ENCODE measurements around the gene NBEAL1.
A peak's percentile ranks its signal among the peaks of the same experiment; 100 is the strongest.
"Not testable (repeated sequence)": the region's sequence is repeated elsewhere in the genome, so short reads cannot be mapped to it uniquely, and the experiment has no call there.

NBEAL1 gene

GRCh38 chr2:203238704-203239526 lies 224.2 kb downstream of the NBEAL1 start, which contains the start of gene CYP20A1:
Gene CYP20A1 (plus strand): TSS chr2:203239018. CDS start chr2:203239063, 45 bp downstream.
- in situ Hi-C loops (cut with MboI; ENCODE audit: low pct_unique_long_range_greater_than_20kb, low sequenced_read_pairs, unreplicated experiment), result no loop called here
- DNase-seq (ENCODE audit: low spot score), result peak; percentile 93
- TF ChIP-seq CTCF (IDR thresholded peaks at IDR 0.05; ENCODE audit: extremely low read depth, insufficient read depth, missing control alignments), result peak; percentile 39

GRCh38 chr2:203240491-203240890 lies 225.8 kb downstream of the NBEAL1 start:
- no peak for TF ChIP-seq CTCF (IDR thresholded peaks at IDR 0.05; ENCODE audit: extremely low read depth, insufficient read depth, missing control alignments)
- in situ Hi-C loops (cut with MboI; ENCODE audit: low pct_unique_long_range_greater_than_20kb, low sequenced_read_pairs, unreplicated experiment), result no loop called here
- DNase-seq (ENCODE audit: low spot score), result no peak

GRCh38 chr2:203242518-203242917 lies 227.8 kb downstream of the NBEAL1 start:
- no peak for TF ChIP-seq CTCF (IDR thresholded peaks at IDR 0.05; ENCODE audit: extremely low read depth, insufficient read depth, missing control alignments)
- DNase-seq (ENCODE audit: low spot score), result no peak
- in situ Hi-C loops (cut with MboI; ENCODE audit: low pct_unique_long_range_greater_than_20kb, low sequenced_read_pairs, unreplicated experiment), result no loop called here

- TF ChIP-seq CTCF (IDR thresholded peaks at IDR 0.05; ENCODE audit: extremely low read depth, insufficient read depth, missing control alignments), result no peak
- in situ Hi-C loops (cut with MboI; ENCODE audit: low pct_unique_long_range_greater_than_20kb, low sequenced_read_pairs, unreplicated experiment), result no loop called here
- no peak for DNase-seq (ENCODE audit: low spot score)
Observed at GRCh38 chr2:203246646-203247045, 232.0 kb downstream of the NBEAL1 start.

GRCh38 chr2:203252818-203253217 lies 238.1 kb downstream of the NBEAL1 start:
- no peak for DNase-seq (ENCODE audit: low spot score)
- no peak for TF ChIP-seq CTCF (IDR thresholded peaks at IDR 0.05; ENCODE audit: extremely low read depth, insufficient read depth, missing control alignments)
- in situ Hi-C loops (cut with MboI; ENCODE audit: low pct_unique_long_range_greater_than_20kb, low sequenced_read_pairs, unreplicated experiment), result no loop called here

GRCh38 chr2:203253422-203254095 lies 238.9 kb downstream of the NBEAL1 start:
- DNase-seq (ENCODE audit: low spot score); in situ Hi-C loops (cut with MboI; ENCODE audit: low pct_unique_long_range_greater_than_20kb, low sequenced_read_pairs, unreplicated experiment): not testable (repeated sequence)

Measured in GM13977 (cell line).